Right atrium auricular region (tissue), 2 donors: ENCODE measurements around the gene MYMX. TPM values are rescaled to one million over a fixed set of nuclear protein-coding genes. Genes with fewer than 3 reads are reported as not detected.

Experiments used
- DNase-seq: peaks from one replicate; pipeline ENCODE4 v3.0.0-alpha.2; 2019; ENCODE audit warnings: low spot score
- H3K27ac ChIP-seq, 2 donors: fragments of 200-600 bp; sonication (generic); 1 replicate in 1 of 2; 2 replicates in 1 of 2; pipeline ENCODE4 v1.5.1; 2016 to 2019
- H3K27me3 ChIP-seq, 2 donors: fragments of 200-600 bp; sonication (generic); one replicate each; pipeline versions ENCODE4 v1.5.1 to v1.6.0; 2017 to 2019
- H3K36me3 ChIP-seq: fragments of 200-600 bp; sonication (generic); one replicate; pipeline ENCODE4 v1.5.1; 2016
- H3K4me1 ChIP-seq, 2 donors: fragments of 200-600 bp; sonication (generic); one replicate each; pipeline versions ENCODE4 v1.5.1 to v1.6.0; 2017 to 2019
- H3K4me3 ChIP-seq, 2 donors: fragments of 200-600 bp; sonication (generic); 1 replicate in 1 of 2; 2 replicates in 1 of 2; pipeline ENCODE4 v1.5.1; 2017 to 2019; ENCODE audit warnings: mild to moderate bottlenecking in 1 of 2, moderate library complexity in 1 of 2
- H3K9me3 ChIP-seq, 2 donors: fragments of 200-600 bp; sonication (generic); one replicate each; pipeline ENCODE4 v1.5.1; 2019
- total RNA-seq, 2 donors: library from RNA; depleted of rRNA; stranded (reverse); fragments of >200 nt; gene quantifications; one replicate each; pipeline ENCODE4 v1.1.0, GENCODE V29; 2016
- TF ChIP-seq, protein P1 (sequence below), 2 donors: fragments of 200-600 bp; sonication (generic); IDR thresholded peaks; one replicate each; pipeline ENCODE4 v1.5.1; 2019; ENCODE audit warnings: antibody characterized with exemption in 2 of 2

MYMX gene
- total RNA-seq, 2 donors from 2014 or later = not detected

DNA sequence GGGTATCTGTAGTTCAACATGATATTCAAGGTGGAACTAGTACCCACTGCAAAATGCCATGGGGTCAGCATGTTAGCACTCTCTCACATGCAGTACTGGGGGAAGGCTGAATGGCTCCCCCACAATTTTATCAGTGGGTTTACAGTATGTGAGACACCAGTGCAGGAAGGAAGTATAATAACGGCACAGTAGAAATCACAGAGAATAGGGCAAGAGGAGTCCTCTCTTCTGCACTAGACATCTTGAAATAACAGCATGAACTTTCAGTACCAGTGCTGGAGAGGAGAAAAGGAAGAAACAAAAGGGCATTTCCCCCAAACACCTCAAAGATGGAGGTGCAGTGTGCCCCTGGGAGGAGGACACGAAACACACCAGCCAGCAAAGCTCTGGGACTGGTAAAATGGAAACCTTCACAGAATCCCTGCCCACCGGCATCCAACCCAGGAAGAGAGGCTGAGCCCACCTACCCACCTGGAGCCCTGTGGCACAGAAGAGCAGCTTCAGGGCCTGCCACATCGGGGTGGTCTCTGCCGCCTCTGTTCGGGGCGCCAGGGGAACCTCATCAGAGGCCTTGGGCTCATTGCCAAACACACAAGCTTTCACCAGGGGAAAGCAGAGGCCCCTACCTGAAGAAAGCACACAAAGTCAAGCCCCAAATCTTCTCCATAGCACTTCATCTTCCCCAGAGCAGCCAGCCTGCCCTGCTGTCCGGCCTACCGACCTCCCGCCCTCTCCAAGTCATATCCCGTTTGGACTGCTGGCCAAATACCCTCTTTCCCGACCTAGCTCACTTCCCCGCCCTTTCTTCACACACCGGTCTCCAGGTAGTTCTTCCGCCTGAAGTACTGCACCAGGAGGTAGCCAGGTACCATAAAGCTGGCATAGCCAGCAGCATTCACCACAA is 39.4 kb downstream of the MYMX start:
- TF ChIP-seq, protein P1, sequence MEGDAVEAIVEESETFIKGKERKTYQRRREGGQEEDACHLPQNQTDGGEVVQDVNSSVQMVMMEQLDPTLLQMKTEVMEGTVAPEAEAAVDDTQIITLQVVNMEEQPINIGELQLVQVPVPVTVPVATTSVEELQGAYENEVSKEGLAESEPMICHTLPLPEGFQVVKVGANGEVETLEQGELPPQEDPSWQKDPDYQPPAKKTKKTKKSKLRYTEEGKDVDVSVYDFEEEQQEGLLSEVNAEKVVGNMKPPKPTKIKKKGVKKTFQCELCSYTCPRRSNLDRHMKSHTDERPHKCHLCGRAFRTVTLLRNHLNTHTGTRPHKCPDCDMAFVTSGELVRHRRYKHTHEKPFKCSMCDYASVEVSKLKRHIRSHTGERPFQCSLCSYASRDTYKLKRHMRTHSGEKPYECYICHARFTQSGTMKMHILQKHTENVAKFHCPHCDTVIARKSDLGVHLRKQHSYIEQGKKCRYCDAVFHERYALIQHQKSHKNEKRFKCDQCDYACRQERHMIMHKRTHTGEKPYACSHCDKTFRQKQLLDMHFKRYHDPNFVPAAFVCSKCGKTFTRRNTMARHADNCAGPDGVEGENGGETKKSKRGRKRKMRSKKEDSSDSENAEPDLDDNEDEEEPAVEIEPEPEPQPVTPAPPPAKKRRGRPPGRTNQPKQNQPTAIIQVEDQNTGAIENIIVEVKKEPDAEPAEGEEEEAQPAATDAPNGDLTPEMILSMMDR (IDR thresholded peaks at IDR 0.05) = no peak
- DNase-seq = no peak
- Histone ChIP-seq H3K27ac (peak overlapping the region; percentile 93 to 94), H3K4me3 (peak overlapping the region; percentile 85 to 88), H3K4me1 (peaks cover 0 to 21% of the 10 kb centered on the region in 2 donors), H3K36me3 (peaks cover 44% of the 10 kb centered on the region), H3K27me3 (no peaks in the 10 kb centered on the region), H3K9me3 (no peaks in the 10 kb centered on the region)

DNA sequence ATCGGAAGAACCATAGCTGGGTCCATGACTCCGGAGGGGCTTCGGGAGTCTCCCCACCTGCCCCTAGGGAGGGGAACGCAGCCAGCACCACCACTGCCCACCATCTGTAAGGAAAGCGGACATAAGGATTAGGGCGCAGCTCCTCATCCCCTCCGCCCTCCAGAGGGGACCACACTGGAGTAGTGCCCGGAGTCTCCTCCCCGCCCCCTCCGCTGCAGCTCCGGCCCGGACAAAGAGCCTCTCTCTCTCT is 40.0 kb downstream of the MYMX start:
- no peaks in the 10 kb centered on the region for H3K27me3 ChIP-seq
- H3K4me1 ChIP-seq = peaks cover 0 to 20% of the 10 kb centered on the region in 2 donors
- no peak for DNase-seq
- peaks cover 38% of the 10 kb centered on the region for H3K36me3 ChIP-seq
- H3K9me3 ChIP-seq = no peaks in the 10 kb centered on the region
- H3K4me3 ChIP-seq = peak overlapping the region; percentile 85 to 88
- H3K27ac ChIP-seq = peak overlapping the region; percentile 93 to 94
- TF ChIP-seq, protein P1 (IDR thresholded peaks at IDR 0.05) = no peak

DNA sequence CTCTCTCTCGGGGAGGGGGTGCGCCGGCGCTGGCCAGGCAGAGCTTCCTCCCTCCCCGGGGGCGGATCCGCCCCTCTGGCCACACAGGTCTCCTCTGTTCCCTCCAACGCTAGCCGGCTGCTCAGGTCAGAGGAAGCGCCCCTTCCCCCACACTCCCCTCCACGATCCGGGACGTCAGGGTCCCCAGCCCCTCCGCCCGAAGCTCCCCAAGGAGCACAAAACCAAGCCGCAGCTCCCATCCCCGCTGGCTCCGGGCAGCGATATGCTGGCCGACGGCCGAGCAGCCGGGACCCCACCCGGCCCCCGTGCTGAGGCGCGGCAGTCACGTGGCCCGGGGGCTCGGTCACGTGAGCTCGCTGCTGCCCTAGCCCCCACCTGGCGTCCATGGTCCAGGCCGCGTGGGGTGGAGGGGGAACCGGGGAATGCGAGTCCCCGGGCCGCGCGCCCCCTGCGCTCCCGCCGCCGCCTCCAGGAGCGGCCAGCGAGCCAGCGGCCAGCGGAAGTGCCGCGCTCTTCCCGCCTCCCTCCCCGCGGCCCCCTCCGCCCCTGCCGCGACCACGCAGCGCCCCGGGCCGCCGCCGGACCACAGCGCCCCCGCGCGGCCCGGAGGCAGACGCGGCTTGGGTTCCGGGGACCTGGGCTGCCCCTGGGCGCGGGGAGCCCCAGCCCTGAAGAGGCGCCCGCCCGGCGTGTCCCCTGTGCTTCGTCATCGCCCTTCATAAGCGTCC is 40.5 kb downstream of the MYMX start, which contains the start of gene SLC35B2:
Gene SLC35B2, minus strand, starts transcription at position 504 of the 728 bp plus-strand sequence. Its CDS starts 118 bp downstream, at position 386.
- Histone ChIP-seq H3K4me3 (peak within 1 kb of the TSS; percentile 85 to 88), H3K36me3 (peaks cover 33% of the 10 kb centered on the region), H3K27me3 (no peaks in the 10 kb centered on the region), H3K27ac (peak within 1 kb of the TSS; percentile 93 to 94), H3K4me1 (peaks cover 0 to 20% of the 10 kb centered on the region in 2 donors), H3K9me3 (no peaks in the 10 kb centered on the region)
- DNase-seq = no peak
- TF ChIP-seq, protein P1 (IDR thresholded peaks at IDR 0.05) = peak; percentile 81 to 95

DNA sequence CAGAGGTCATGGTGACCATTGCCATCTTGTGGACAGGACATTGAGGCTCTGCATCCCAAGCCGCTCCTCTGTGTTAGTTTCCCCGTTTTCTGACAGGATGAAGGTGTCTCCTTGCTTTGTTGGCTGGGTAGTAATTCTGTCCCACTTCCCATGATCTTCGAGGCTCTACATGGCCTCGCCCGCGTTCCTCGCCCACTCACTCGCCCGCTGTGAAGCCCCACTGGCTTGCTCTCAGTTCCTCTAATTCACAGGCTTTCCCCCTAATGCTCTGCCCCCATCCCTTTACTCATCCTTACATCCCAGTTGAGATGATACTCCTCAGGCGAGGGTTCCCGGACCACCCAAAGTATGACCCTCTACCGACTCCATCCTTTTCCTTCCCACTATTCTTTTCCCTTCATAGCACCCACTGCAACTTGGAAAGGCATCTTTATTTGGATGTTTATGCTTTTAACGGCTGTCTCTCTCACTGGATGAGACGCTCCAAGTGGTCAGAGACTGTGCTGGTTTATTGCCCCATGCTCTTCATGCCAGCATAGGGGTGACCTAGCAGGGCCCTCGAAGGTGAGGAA is 41.1 kb downstream of the MYMX start:
- H3K27ac ChIP-seq = peak overlapping the region; percentile 93 to 94
- H3K4me3 ChIP-seq = peak overlapping the region; percentile 85 to 88
- no peaks in the 10 kb centered on the region for H3K27me3 ChIP-seq
- TF ChIP-seq, protein P1 (IDR thresholded peaks at IDR 0.05) = peak in 1 of 2 donors; percentile 2
- H3K9me3 ChIP-seq = no peaks in the 10 kb centered on the region
- no peak for DNase-seq
- H3K36me3 ChIP-seq = peaks cover 27% of the 10 kb centered on the region
- peaks cover 0 to 26% of the 10 kb centered on the region in 2 donors for H3K4me1 ChIP-seq

DNA sequence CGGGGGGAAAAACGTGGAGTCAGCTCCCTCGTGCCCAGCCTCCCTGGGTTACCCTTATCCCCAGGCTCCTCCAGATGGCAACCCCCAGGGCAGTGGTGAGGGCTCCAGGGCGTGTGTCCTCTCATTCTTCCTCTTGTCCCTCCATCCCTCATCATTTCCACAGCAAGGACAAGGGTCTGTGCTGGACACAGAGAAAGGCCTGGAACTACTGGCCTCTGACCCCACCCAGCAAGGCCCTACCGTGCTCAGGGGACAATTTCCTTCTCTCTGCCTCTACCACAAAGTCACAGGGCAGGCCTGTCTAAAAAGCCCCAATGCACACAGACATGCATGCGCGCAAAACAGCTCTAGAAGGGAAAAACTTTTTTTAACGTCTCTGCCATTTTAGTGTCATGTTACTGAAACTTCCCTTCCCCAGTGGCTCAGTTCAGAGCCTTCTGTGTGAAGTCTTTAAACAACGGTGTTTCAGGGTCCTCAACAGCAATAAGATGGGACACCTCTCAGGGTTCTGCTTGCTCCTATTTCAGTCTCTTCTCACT is 41.7 kb downstream of the MYMX start:
- H3K27me3 ChIP-seq = no peaks in the 10 kb centered on the region
- H3K4me3 ChIP-seq = no peak overlapping the region
- peaks cover 21% of the 10 kb centered on the region for H3K36me3 ChIP-seq
- TF ChIP-seq, protein P1 (IDR thresholded peaks at IDR 0.05) = no peak
- no peaks in the 10 kb centered on the region for H3K9me3 ChIP-seq
- DNase-seq = no peak
- no peak overlapping the region for H3K27ac ChIP-seq
- peaks cover 0 to 32% of the 10 kb centered on the region in 2 donors for H3K4me1 ChIP-seq
